Spleen (tissue), 7 donors: Measurements from ENCODE around the gene SLC26A11.

ENCODE experiments used
- CTCF ChIP-seq, 11 experiments: fragments of 200-600 bp in 7 of 11; fragments of 450-650 bp in 4 of 11; sonication (generic) in 4 of 11; IDR thresholded peaks in 8 of 11; conservative IDR thresholded peaks in 3 of 11; 1 replicate in 7 of 11; 2 replicates in 4 of 11; pipeline versions ENCODE4 v1.4.0 to v1.8.0; 2016 to 2021; ENCODE audit warnings: antibody characterized with exemption in 11 of 11, inconsistent platforms in 4 of 11, mild to moderate bottlenecking in 1 of 11
- POLR2AphosphoS5 ChIP-seq, 3 donors: sonication (generic); formaldehyde crosslinking; IDR thresholded peaks; one replicate each; pipeline ENCODE4 v1.5.1; 2017; ENCODE audit warnings: antibody characterized with exemption in 3 of 3
- donor health status: DM: no; HTN: no; CAD: no; lungs with moderate emphysema.
- donor health status: DM: no; HTN: no; CAD: no.
- donor health status: DM: no; HTN: no; CAD: no.

GRCh38 chr17:80269405-80269807 is 49.2 kb downstream of the SLC26A11 start:
- TF ChIP-seq CTCF (IDR thresholded peaks at IDR 0.05 in 8 of 11, conservative IDR thresholded peaks at IDR 0.05 in 3 of 11) (no peak), POLR2AphosphoS5 (IDR thresholded peaks at IDR 0.05) (no peak)
